T-helper 1 cell (primary cell): ENCODE results near the gene HOXB7.

Source experiments
- DNase-seq, 5 donors: peaks; one replicate each; pipeline ENCODE4 v3.0.0-alpha.2; 2012 to 2020
- total RNA-seq, 4 donors: gene quantifications; one replicate each; lab custom pipeline; 2026; lab: John Stamatoyannopoulos, UW

HOXB7 gene
- 0 to 0.46 (median 0.33) reads per million in 4 donors for total RNA-seq

GRCh38 chr17:48610282-48611211 lies at the start of gene HOXB7:
TSS of gene HOXB7 (minus strand) at chr17:48611017. CDS start at chr17:48610918, 99 bp downstream.
- DNase-seq, result peak; percentile 25 to 63 (median 51)

GRCh38 chr17:48655913-48656312 lies 45.1 kb upstream of the HOXB7 start:
- no peak for DNase-seq

- no peak for DNase-seq
Observed at GRCh38 chr17:48649741-48650140, 38.9 kb upstream of the HOXB7 start.

- DNase-seq, result no peak
Observed at GRCh38 chr17:48647963-48648245, 37.1 kb upstream of the HOXB7 start.

- DNase-seq, result no peak
Observed at GRCh38 chr17:48647103-48647962, 36.5 kb upstream of the HOXB7 start.

- DNase-seq, result no peak
Observed at GRCh38 chr17:48646183-48647102, 35.6 kb upstream of the HOXB7 start.

GRCh38 chr17:48645639-48646182 lies 34.9 kb upstream of the HOXB7 start:
- no peak for DNase-seq

GRCh38 chr17:48644910-48645557 lies 34.2 kb upstream of the HOXB7 start:
- no peak for DNase-seq

GRCh38 chr17:48644159-48644558 lies 33.3 kb upstream of the HOXB7 start:
- no peak for DNase-seq

GRCh38 chr17:48643697-48644012 lies 32.8 kb upstream of the HOXB7 start:
- no peak for DNase-seq

- DNase-seq, result no peak
Observed at GRCh38 chr17:48642843-48643696, 32.3 kb upstream of the HOXB7 start.

- no peak for DNase-seq
Observed at GRCh38 chr17:48642059-48642842, 31.4 kb upstream of the HOXB7 start.

- DNase-seq, result no peak
Observed at GRCh38 chr17:48641541-48642058, 30.8 kb upstream of the HOXB7 start.

GRCh38 chr17:48640858-48641180 lies 30.0 kb upstream of the HOXB7 start:
- DNase-seq, result no peak

GRCh38 chr17:48639982-48640857 lies 29.4 kb upstream of the HOXB7 start:
- DNase-seq, result no peak

- no peak for DNase-seq
Observed at GRCh38 chr17:48639136-48639535, 28.3 kb upstream of the HOXB7 start.

GRCh38 chr17:48637323-48638260 lies 26.8 kb upstream of the HOXB7 start:
- DNase-seq, result no peak
